KMS-11 (cell line): Measurements from ENCODE around the gene CEP128.

Source experiments
- H2AFZ ChIP-seq: fragments of 200-600 bp; sonication (generic); 2 replicates; pipeline ENCODE4 v1.6.1; 2016; ENCODE audit warnings: antibody characterized with exemption, mixed run types, low read depth
- H3K27ac ChIP-seq: fragments of 200-600 bp; sonication (generic); 2 replicates; pipeline ENCODE4 v1.6.1; 2016; ENCODE audit warnings: mild to moderate bottlenecking, mixed run types
- H3K27me3 ChIP-seq: fragments of 200-600 bp; sonication (generic); 2 replicates; pipeline ENCODE4 v1.6.1; 2017; ENCODE audit warnings: mild to moderate bottlenecking, low read depth, mixed run types, moderate library complexity; ENCODE audit not compliant: insufficient read depth
- H3K36me3 ChIP-seq: fragments of 200-600 bp; sonication (generic); 2 replicates; pipeline ENCODE4 v1.6.1; 2017; ENCODE audit warnings: mild to moderate bottlenecking, mixed run types; ENCODE audit not compliant: insufficient read depth
- H3K4me1 ChIP-seq: fragments of 200-600 bp; sonication (generic); 2 replicates; pipeline ENCODE4 v1.6.1; 2016; ENCODE audit warnings: mild to moderate bottlenecking, low read depth, mixed run types; ENCODE audit not compliant: poor library complexity, severe bottlenecking
- H3K4me2 ChIP-seq: fragments of 200-600 bp; sonication (generic); 2 replicates; pipeline ENCODE4 v1.7.0; 2016; ENCODE audit warnings: mild to moderate bottlenecking, mixed run types
- H3K4me3 ChIP-seq: fragments of 200-600 bp; sonication (generic); IDR thresholded peaks from 2 replicates; pipeline ENCODE4 v1.6.1; 2017; ENCODE audit warnings: low read depth, low read length, mixed read lengths; ENCODE audit not compliant: insufficient read depth
- H3K79me2 ChIP-seq: fragments of 200-600 bp; sonication (generic); 2 replicates; pipeline ENCODE4 v1.6.1; 2016; ENCODE audit warnings: low read depth, mixed run types; ENCODE audit not compliant: insufficient read depth
- H3K9ac ChIP-seq: fragments of 200-600 bp; sonication (generic); 2 replicates; pipeline ENCODE4 v1.6.1; 2016; ENCODE audit warnings: mild to moderate bottlenecking, mixed run types
- H4K20me1 ChIP-seq: fragments of 200-600 bp; sonication (generic); 2 replicates; pipeline ENCODE4 v1.6.1; 2016; ENCODE audit warnings: mild to moderate bottlenecking, mixed run types; ENCODE audit not compliant: insufficient read depth
- TF ChIP-seq, protein P1 (sequence below): fragments of 200-600 bp; sonication (generic); conservative IDR thresholded peaks from 2 replicates; pipeline ENCODE4 v1.6.1; 2017; ENCODE audit warnings: low read depth, mild to moderate bottlenecking, antibody characterized with exemption, low read length, moderate library complexity, mixed read lengths

The CEP128 gene

DNA sequence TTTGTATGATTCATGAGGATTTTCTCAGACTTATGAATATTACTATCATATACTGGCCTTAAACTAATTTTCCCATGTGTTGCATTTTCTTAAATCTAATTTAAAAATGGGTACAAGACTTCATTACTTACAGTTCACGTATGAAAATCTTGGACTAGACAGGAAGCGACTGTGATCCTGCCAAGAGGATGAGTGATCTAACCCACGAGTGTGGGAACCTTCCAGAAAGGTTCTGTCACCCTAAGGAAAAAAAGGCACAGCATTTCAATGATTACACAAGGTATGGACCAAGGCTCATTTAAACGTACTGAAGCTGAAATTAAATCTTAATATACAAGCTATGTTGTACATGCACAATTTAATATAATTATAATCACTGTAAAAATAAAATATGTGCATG is 436.8 kb downstream of the CEP128 start:
- H3K4me3 ChIP-seq: no peak overlapping the region
- H3K27ac ChIP-seq: no peak overlapping the region
- H2AFZ ChIP-seq: no peak overlapping the region
- H3K36me3 ChIP-seq: no peaks in the 10 kb centered on the region
- H4K20me1 ChIP-seq: no peaks in the 10 kb centered on the region
- TF ChIP-seq, protein P1, sequence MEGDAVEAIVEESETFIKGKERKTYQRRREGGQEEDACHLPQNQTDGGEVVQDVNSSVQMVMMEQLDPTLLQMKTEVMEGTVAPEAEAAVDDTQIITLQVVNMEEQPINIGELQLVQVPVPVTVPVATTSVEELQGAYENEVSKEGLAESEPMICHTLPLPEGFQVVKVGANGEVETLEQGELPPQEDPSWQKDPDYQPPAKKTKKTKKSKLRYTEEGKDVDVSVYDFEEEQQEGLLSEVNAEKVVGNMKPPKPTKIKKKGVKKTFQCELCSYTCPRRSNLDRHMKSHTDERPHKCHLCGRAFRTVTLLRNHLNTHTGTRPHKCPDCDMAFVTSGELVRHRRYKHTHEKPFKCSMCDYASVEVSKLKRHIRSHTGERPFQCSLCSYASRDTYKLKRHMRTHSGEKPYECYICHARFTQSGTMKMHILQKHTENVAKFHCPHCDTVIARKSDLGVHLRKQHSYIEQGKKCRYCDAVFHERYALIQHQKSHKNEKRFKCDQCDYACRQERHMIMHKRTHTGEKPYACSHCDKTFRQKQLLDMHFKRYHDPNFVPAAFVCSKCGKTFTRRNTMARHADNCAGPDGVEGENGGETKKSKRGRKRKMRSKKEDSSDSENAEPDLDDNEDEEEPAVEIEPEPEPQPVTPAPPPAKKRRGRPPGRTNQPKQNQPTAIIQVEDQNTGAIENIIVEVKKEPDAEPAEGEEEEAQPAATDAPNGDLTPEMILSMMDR: no peak
- no peaks in the 10 kb centered on the region for H3K27me3 ChIP-seq
- H3K79me2 ChIP-seq: no peaks in the 10 kb centered on the region
- H3K4me1 ChIP-seq: no peaks in the 10 kb centered on the region
- no peak overlapping the region for H3K9ac ChIP-seq
- H3K4me2 ChIP-seq: no peak overlapping the region

DNA sequence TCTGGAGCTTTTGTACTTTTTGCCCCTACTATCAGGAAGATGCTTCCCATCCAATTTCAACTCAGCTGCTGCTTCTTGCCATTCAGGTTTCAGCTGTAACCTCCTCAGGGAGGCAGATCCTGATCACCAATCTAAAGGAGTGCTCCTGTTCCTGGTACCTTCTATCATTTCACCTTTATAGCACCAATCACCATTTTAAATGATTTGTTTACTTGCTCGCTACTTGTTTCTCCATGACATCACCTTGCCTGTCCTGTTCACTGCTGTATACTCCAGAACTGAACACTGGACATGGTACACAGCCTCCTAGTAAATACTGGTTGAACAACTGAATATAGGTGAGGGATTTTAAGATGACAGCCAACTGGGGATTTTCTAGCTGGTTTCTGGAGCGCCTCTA is 443.0 kb downstream of the CEP128 start:
- Histone ChIP-seq H3K4me3 (no peak overlapping the region), H3K4me2 (no peak overlapping the region), H3K36me3 (no peaks in the 10 kb centered on the region), H3K27ac (no peak overlapping the region), H3K79me2 (no peaks in the 10 kb centered on the region), H3K27me3 (no peaks in the 10 kb centered on the region), H3K9ac (no peak overlapping the region), H4K20me1 (no peaks in the 10 kb centered on the region), H2AFZ (no peak overlapping the region), H3K4me1 (no peaks in the 10 kb centered on the region)
- TF ChIP-seq, protein P1: no peak

DNA sequence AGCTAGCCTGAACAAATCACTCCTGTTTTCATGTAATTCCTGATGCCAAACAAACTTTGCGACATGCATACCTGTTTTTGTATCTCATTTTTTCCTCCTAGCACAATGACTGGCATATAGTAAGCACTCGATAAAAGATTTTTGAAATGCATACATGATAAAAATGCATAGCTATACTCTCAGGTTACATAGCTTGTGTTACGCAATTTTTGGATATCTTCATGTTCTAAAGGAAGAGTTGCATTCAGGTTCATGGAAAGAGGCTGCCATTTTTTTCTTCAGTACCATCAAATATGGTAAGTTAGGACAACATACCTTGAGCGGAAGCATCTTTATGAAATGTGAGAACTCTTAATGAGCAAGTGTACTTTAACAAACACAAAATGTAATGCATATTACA is 445.4 kb downstream of the CEP128 start:
- TF ChIP-seq, protein P1: no peak

DNA sequence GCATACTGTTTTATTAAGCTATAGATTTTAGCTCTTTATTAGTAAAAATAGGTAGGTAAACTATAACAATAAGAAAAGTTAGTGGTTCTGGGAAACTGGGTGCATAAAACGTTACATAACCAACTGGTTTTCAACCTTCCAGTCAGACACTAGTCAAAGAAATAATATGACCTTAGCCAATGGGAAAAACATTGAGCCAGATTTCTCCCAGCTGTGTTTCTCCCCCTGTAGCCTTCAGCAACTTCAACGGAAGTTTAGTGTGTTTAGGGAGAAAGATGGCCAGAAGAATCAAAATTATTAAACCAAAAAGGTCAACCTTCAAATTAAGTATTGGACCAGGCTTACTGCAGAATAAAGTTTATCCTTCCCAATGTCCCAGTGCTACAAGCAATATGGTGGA is 446.8 kb downstream of the CEP128 start:
- H3K36me3 ChIP-seq: no peaks in the 10 kb centered on the region
- H4K20me1 ChIP-seq: no peaks in the 10 kb centered on the region
- no peaks in the 10 kb centered on the region for H3K79me2 ChIP-seq
- TF ChIP-seq, protein P1: no peak
- no peaks in the 10 kb centered on the region for H3K27me3 ChIP-seq
- H3K4me3 ChIP-seq: no peak overlapping the region
- H2AFZ ChIP-seq: no peak overlapping the region
- peaks cover 5% of the 10 kb centered on the region for H3K4me1 ChIP-seq
- H3K27ac ChIP-seq: no peak overlapping the region
- H3K9ac ChIP-seq: no peak overlapping the region
- H3K4me2 ChIP-seq: no peak overlapping the region

More for the DNA sequence above, 445.4 kb downstream of the CEP128 start:
- no peaks in the 10 kb centered on the region for H3K79me2 ChIP-seq
- H3K27me3 ChIP-seq: no peaks in the 10 kb centered on the region
- H3K9ac ChIP-seq: no peak overlapping the region
- no peaks in the 10 kb centered on the region for H4K20me1 ChIP-seq
- H3K4me1 ChIP-seq: peaks cover 4% of the 10 kb centered on the region
- H3K4me3 ChIP-seq: no peak overlapping the region
- no peak overlapping the region for H3K27ac ChIP-seq
- no peak overlapping the region for H3K4me2 ChIP-seq
- H3K36me3 ChIP-seq: no peaks in the 10 kb centered on the region
- no peak overlapping the region for H2AFZ ChIP-seq
